GM19372 (cell line): Measurements from ENCODE around the gene F2RL3.
"Not testable (repeated sequence)": the region's sequence is repeated elsewhere in the genome, so short reads cannot be mapped to it uniquely, and the experiment has no call there.

Experiments used
- ATAC-seq: cut with Tn5 transposase; IDR thresholded peaks from one replicate; pipeline ENCODE4 v1.9.1; 2021; ENCODE audit warnings: mild to moderate bottlenecking, low read depth, moderate library complexity; ENCODE audit not compliant: unreplicated experiment

Gene F2RL3

GRCh38 chr19:16919496-16919895 is 30.7 kb downstream of the F2RL3 start:
- no peak for ATAC-seq

- ATAC-seq, result no peak
Observed at GRCh38 chr19:16920816-16921529, 32.2 kb downstream of the F2RL3 start.

GRCh38 chr19:16921766-16922591 is 33.2 kb downstream of the F2RL3 start:
- ATAC-seq, result no peak

- no peak for ATAC-seq
Observed at GRCh38 chr19:16922592-16922934, 33.8 kb downstream of the F2RL3 start.

- no peak for ATAC-seq
Observed at GRCh38 chr19:16922949-16923348, 34.1 kb downstream of the F2RL3 start.

- ATAC-seq, result no peak
Observed at GRCh38 chr19:16927883-16928282, 39.1 kb downstream of the F2RL3 start.

GRCh38 chr19:16928351-16928750 is 39.6 kb downstream of the F2RL3 start:
- ATAC-seq, result no peak

GRCh38 chr19:16928916-16929315 is 40.1 kb downstream of the F2RL3 start:
- ATAC-seq, result no peak

GRCh38 chr19:16930753-16931152 is 42.0 kb downstream of the F2RL3 start:
- ATAC-seq, result no peak

- ATAC-seq, result no peak
Observed at GRCh38 chr19:16931306-16931705, 42.5 kb downstream of the F2RL3 start.

- ATAC-seq, result no peak
Observed at GRCh38 chr19:16934489-16934888, 45.7 kb downstream of the F2RL3 start.

- ATAC-seq, result no peak
Observed at GRCh38 chr19:16936901-16937300, 48.1 kb downstream of the F2RL3 start.

- not testable (repeated sequence) for ATAC-seq
Observed at GRCh38 chr19:16937796-16938195, 49.0 kb downstream of the F2RL3 start.

GRCh38 chr19:16938211-16938610 is 49.4 kb downstream of the F2RL3 start:
- no peak for ATAC-seq

- not testable (repeated sequence) for ATAC-seq
Observed at GRCh38 chr19:16940063-16940462, 51.3 kb downstream of the F2RL3 start.

GRCh38 chr19:16940626-16941025 is 51.8 kb downstream of the F2RL3 start:
- no peak for ATAC-seq
